HG02885 (cell line): Measurements from ENCODE around the gene CBR3.
A peak's percentile ranks its signal among the peaks of the same experiment; 100 is the strongest.
"Not testable (repeated sequence)": the region's sequence is repeated elsewhere in the genome, so short reads cannot be mapped to it uniquely, and the experiment has no call there.

Experiments
- ATAC-seq: cut with Tn5 transposase; IDR thresholded peaks from one replicate; pipeline ENCODE4 v1.9.1; 2021; ENCODE audit warnings: mild to moderate bottlenecking; ENCODE audit not compliant: unreplicated experiment, poor library complexity

Gene CBR3

GRCh38 chr21:36115138-36115730 is 19.6 kb upstream of the CBR3 start:
- no peak for ATAC-seq

- no peak for ATAC-seq
These were observed 17.6 kb upstream of the CBR3 start for GRCh38 chr21:36117286-36117741.

- no peak for ATAC-seq
These were observed 14.5 kb upstream of the CBR3 start for GRCh38 chr21:36120304-36120888.

GRCh38 chr21:36122977-36123376 is 11.9 kb upstream of the CBR3 start:
- no peak for ATAC-seq

- ATAC-seq, result no peak
These were observed 10.5 kb upstream of the CBR3 start for GRCh38 chr21:36124395-36124794.

GRCh38 chr21:36125512-36126207 is 9.2 kb upstream of the CBR3 start:
- ATAC-seq, result no peak

- ATAC-seq, result no peak
These were observed 8.7 kb upstream of the CBR3 start for GRCh38 chr21:36126208-36126565.

GRCh38 chr21:36126621-36127110 is 8.2 kb upstream of the CBR3 start:
- ATAC-seq, result no peak

GRCh38 chr21:36127250-36127904 is 7.5 kb upstream of the CBR3 start:
- no peak for ATAC-seq

- ATAC-seq, result no peak
These were observed 6.9 kb upstream of the CBR3 start for GRCh38 chr21:36127977-36128376.

- ATAC-seq, result no peak
These were observed 5.7 kb upstream of the CBR3 start for GRCh38 chr21:36129219-36129618.

GRCh38 chr21:36130414-36130762 is 4.5 kb upstream of the CBR3 start:
- not testable (repeated sequence) for ATAC-seq

GRCh38 chr21:36130839-36131238 is 4.0 kb upstream of the CBR3 start:
- not testable (repeated sequence) for ATAC-seq

- no peak for ATAC-seq
These were observed 2.2 kb upstream of the CBR3 start for GRCh38 chr21:36132696-36133095.

- peak; percentile 73 for ATAC-seq
These were observed 668 bp downstream of the CBR3 start for GRCh38 chr21:36135391-36136102.

- not testable (repeated sequence) for ATAC-seq
These were observed 4.9 kb downstream of the CBR3 start for GRCh38 chr21:36139791-36140190.

GRCh38 chr21:36141513-36141925 is 6.6 kb downstream of the CBR3 start:
- ATAC-seq, result no peak

GRCh38 chr21:36144233-36144632 is 9.4 kb downstream of the CBR3 start:
- not testable (repeated sequence) for ATAC-seq

GRCh38 chr21:36145259-36145658 is 10.4 kb downstream of the CBR3 start:
- no peak for ATAC-seq

GRCh38 chr21:36147911-36148310 is 13.0 kb downstream of the CBR3 start:
- ATAC-seq, result no peak

GRCh38 chr21:36148886-36149285 is 14.0 kb downstream of the CBR3 start:
- no peak for ATAC-seq
